HepG2 (cell line): ENCODE measurements around the gene SYMPK. TPM values are rescaled to one million over a fixed set of nuclear protein-coding genes. Genes with fewer than 3 reads are reported as not detected.
"Not testable (repeated sequence)": the region's sequence is repeated elsewhere in the genome, so short reads cannot be mapped to it uniquely, and the experiment has no call there.

Source experiments
- ATAC-seq: fragments of 200-7000 bp; cut with Tn5 transposase; 3 replicates; pipeline ENCODE4 v1.9.1; 2020; ENCODE audit warnings: mild to moderate bottlenecking, moderate library complexity
- BruUV-seq: library from RNA; stranded (reverse); fragments of 400-500 nt; replicated peaks from 2 replicates; lab custom pipeline; 2021; lab: Mats Ljungman, UMichigan
- CTCF ChIA-PET: fragments of 300-600 bp; formaldehyde crosslinking; extraction: SDS; loops from one replicate; lab custom pipeline; 2021; ENCODE audit warnings: low total read pairs, inconsistent platforms, low intra/inter-chr PET ratio; lab: Yijun Ruan, JAX
- POLR2A ChIA-PET: fragments of 350-600 bp; sonication (Branson Sonifier 250); formaldehyde crosslinking; loops from one replicate; lab custom pipeline; 2020; ENCODE audit warnings: antibody characterized with exemption, inconsistent platforms; lab: Yijun Ruan, JAX
- DNase-seq: peaks from one replicate; pipeline ENCODE4 v3.0.0-alpha.2; 2015; ENCODE audit warnings: low spot score
- FAIRE-seq: peaks from 3 replicates; lab custom pipeline; 2011; peaks lifted over from hg19 to GRCh38; lab: Jason Lieb, UNC
- H2AFZ ChIP-seq: one replicate; pipeline ENCODE4 v1.6.1; 2011; ENCODE audit warnings: low read length, inconsistent platforms
- H3K27ac ChIP-seq: fragments of 300-600 bp; 3 replicates; pipeline ENCODE4 v1.8.0; 2011; ENCODE audit warnings: mixed run types, mild to moderate bottlenecking, mixed read lengths, low read length, inconsistent platforms; ENCODE audit not compliant: insufficient read depth; ENCODE audit errors: extremely low read length
- H3K27me3 ChIP-seq, 2 experiments: fragments of 200-600 bp in 1 of 2; 2 replicates in 1 of 2; 3 replicates in 1 of 2; pipeline versions ENCODE4 v1.6.0 to v1.8.0; 2011; ENCODE audit warnings: low read length in 2 of 2, mild to moderate bottlenecking in 2 of 2, moderate library complexity in 2 of 2, inconsistent platforms in 1 of 2; ENCODE audit not compliant: insufficient read depth in 2 of 2, control insufficient read depth in 1 of 2
- H3K36me3 ChIP-seq, 2 experiments: fragments of 200-600 bp in 1 of 2; replicated peaks in 1 of 2; 2 replicates in 1 of 2; 3 replicates in 1 of 2; pipeline versions ENCODE4 v1.5.1 to v1.8.0; 2011; ENCODE audit warnings: low read length in 2 of 2, inconsistent platforms in 1 of 2; ENCODE audit not compliant: insufficient read depth in 2 of 2, control insufficient read depth in 1 of 2
- H3K4me1 ChIP-seq: 2 replicates; pipeline ENCODE4 v1.5.1; 2012; ENCODE audit warnings: low read length, inconsistent platforms; ENCODE audit not compliant: insufficient read depth
- H3K4me2 ChIP-seq: 2 replicates; pipeline ENCODE4 v1.6.0; 2011; ENCODE audit warnings: low read depth, low read length, inconsistent platforms
- H3K4me3 ChIP-seq, 3 experiments: fragments of 200-600 bp in 1 of 3; sonication (generic), shearing (Covaris generic) in 1 of 3; replicated peaks in 1 of 3; 2 replicates each; pipeline ENCODE4 v1.5.1; 2011 to 2016; ENCODE audit warnings: low read length in 3 of 3, inconsistent platforms in 2 of 3, low read depth in 2 of 3, mild to moderate bottlenecking in 2 of 3, control low read depth in 1 of 3, mixed read lengths in 1 of 3; ENCODE audit not compliant: insufficient read depth in 1 of 3
- H3K79me2 ChIP-seq: one replicate; pipeline ENCODE4 v1.6.1; 2011; ENCODE audit warnings: low read length, inconsistent platforms; ENCODE audit not compliant: insufficient read depth
- H3K9ac ChIP-seq: 2 replicates; pipeline ENCODE4 v1.6.0; 2011; ENCODE audit warnings: mild to moderate bottlenecking, low read depth, low read length, inconsistent platforms; ENCODE audit not compliant: insufficient read depth
- H3K9me3 ChIP-seq: 2 replicates; pipeline ENCODE4 v1.5.1; 2012; ENCODE audit warnings: mild to moderate bottlenecking, low read length
- H4K20me1 ChIP-seq: 2 replicates; pipeline ENCODE4 v1.6.0; 2011; ENCODE audit warnings: inconsistent platforms, mild to moderate bottlenecking, low read length, moderate library complexity; ENCODE audit not compliant: insufficient read depth
- ARNT2 ChIP-seq: sonication (generic); formaldehyde crosslinking; IDR thresholded peaks from 2 replicates; pipeline ENCODE4 v1.8.0; 2022; ENCODE audit warnings: mild to moderate bottlenecking, low read depth, missing genetic modification reagents, moderate library complexity
- FOXO1 ChIP-seq: sonication (generic); formaldehyde crosslinking; IDR thresholded peaks from 2 replicates; pipeline ENCODE4 v1.4.0; 2020; ENCODE audit warnings: missing genetic modification reagents
- IRF2 ChIP-seq: IDR thresholded peaks from 2 replicates; pipeline ENCODE4 v1.6.1; 2018; ENCODE audit warnings: missing genetic modification reagents, missing compliant biosample characterization
- KDM3A ChIP-seq: IDR thresholded peaks from 2 replicates; pipeline ENCODE4 v1.6.1; 2018; ENCODE audit warnings: low read depth, missing compliant biosample characterization
- MAFF ChIP-seq: IDR thresholded peaks from 2 replicates; pipeline ENCODE4 v1.6.1; 2011; ENCODE audit warnings: low read depth, low read length, improper control_type of control experiment
- NFIC ChIP-seq: IDR thresholded peaks from 2 replicates; pipeline ENCODE4 v1.6.1; 2012; ENCODE audit warnings: mild to moderate bottlenecking, low read length, inconsistent platforms
- NPAS2 ChIP-seq: sonication (generic); formaldehyde crosslinking; IDR thresholded peaks from 2 replicates; pipeline ENCODE4 v1.8.0; 2022; ENCODE audit warnings: mild to moderate bottlenecking, missing genetic modification reagents, borderline replicate concordance
- SOX13 ChIP-seq, 3 experiments: fragments of 450-650 bp in 1 of 3; sonication (generic) in 1 of 3; formaldehyde crosslinking in 1 of 3; IDR thresholded peaks in 2 of 3; conservative IDR thresholded peaks in 1 of 3; 2 replicates each; pipeline versions ENCODE4 v1.5.0 to v1.6.1; 2016 to 2020; ENCODE audit warnings: antibody characterized with exemption in 1 of 3, mild to moderate bottlenecking in 1 of 3, missing compliant biosample characterization in 1 of 3, missing genetic modification reagents in 1 of 3, moderate library complexity in 1 of 3
- SRSF1 ChIP-seq: fragments of 200-400 bp; formaldehyde crosslinking; optimal IDR thresholded peaks from 2 replicates; pipeline ENCODE3; 2017; ENCODE audit warnings: mild to moderate bottlenecking, low read depth, low read length, moderate library complexity
- STAG1 ChIP-seq: sonication (generic); formaldehyde crosslinking; IDR thresholded peaks from 2 replicates; pipeline ENCODE4 v1.4.0; 2020; ENCODE audit warnings: missing genetic modification reagents
- ZFP37 ChIP-seq: sonication (generic); formaldehyde crosslinking; IDR thresholded peaks from 2 replicates; pipeline ENCODE4 v1.4.0; 2020; ENCODE audit warnings: missing genetic modification reagents, borderline replicate concordance
- ZGPAT ChIP-seq: IDR thresholded peaks from 2 replicates; pipeline ENCODE4 v1.6.1; 2016; ENCODE audit warnings: mild to moderate bottlenecking
- ZNF263 ChIP-seq: sonication (generic); formaldehyde crosslinking; IDR thresholded peaks from 2 replicates; pipeline ENCODE4 v1.4.0; 2020; ENCODE audit warnings: missing genetic modification reagents
- ZNF614 ChIP-seq: IDR thresholded peaks from 2 replicates; pipeline ENCODE4 v1.6.1; 2018; ENCODE audit warnings: missing biosample characterization, missing genetic modification reagents, inconsistent platforms, borderline replicate concordance
- ZNF644 ChIP-seq: IDR thresholded peaks from 2 replicates; pipeline ENCODE4 v1.6.1; 2016; ENCODE audit warnings: low read depth
- ZNF782 ChIP-seq: sonication (generic); formaldehyde crosslinking; IDR thresholded peaks from 2 replicates; pipeline ENCODE4 v1.4.0; 2020; ENCODE audit warnings: missing genetic modification reagents, mild to moderate bottlenecking, borderline replicate concordance
- ZNF816 ChIP-seq: sonication (generic); formaldehyde crosslinking; IDR thresholded peaks from 2 replicates; pipeline ENCODE4 v1.8.0; 2022; ENCODE audit warnings: missing genetic modification reagents, mild to moderate bottlenecking, borderline replicate concordance
- WGBS: methylation state at CpG from one replicate; pipeline ENCODE4 v1.1.6; 2017; ENCODE audit warnings: low lambda C conversion rate; 5-methylcytosine and 5-hydroxymethylcytosine counted together
- in situ Hi-C: cut with HindIII; loops from 2 replicates; pipeline ENCODE4 v1.10.0; 2017; ENCODE audit warnings: low pct_unique_long_range_greater_than_20kb; ENCODE audit not compliant: extremely low pct_ligation_motif_present
- intact Hi-C: fragments of 100-400 bp; cut with micrococcal nuclease; formaldehyde crosslinking; loops from one replicate; pipeline ENCODE4 v1.10.0; 2022; ENCODE audit not compliant: unreplicated experiment
- polyA plus RNA-seq, 8 experiments: library from polyadenylated mRNA; depleted of rRNA in 3 of 8; stranded (reverse) in 7 of 8; unstranded in 1 of 8; fragments of >200 nt; fragmentation: Illumina TruSeq in 4 of 8; extraction: Trizol in 4 of 8; gene quantifications; 2 replicates each; pipeline versions ENCODE4 v1.2.1 to v1.2.3, GENCODE V29; 2011 to 2016; ENCODE audit warnings: low read depth in 4 of 8, missing spikeins in 1 of 8, mixed read lengths in 1 of 8; ENCODE audit not compliant: insufficient read depth in 1 of 8
- total RNA-seq, 5 experiments: library from RNA; depleted of rRNA; stranded (reverse); fragments of >200 nt; fragmentation: Illumina TruSeq; extraction: Trizol; gene quantifications; 2 replicates each; pipeline ENCODE4 v1.2.3, GENCODE V29; 2016; ENCODE audit warnings: low read depth in 1 of 5

The SYMPK gene
- total and polyA plus RNA-seq, 2 of the 13 experiments (the other 11 are each of a cell fraction or from before 2014, with no cell fraction given) = 21.9 to 55.7 TPM

DNA sequence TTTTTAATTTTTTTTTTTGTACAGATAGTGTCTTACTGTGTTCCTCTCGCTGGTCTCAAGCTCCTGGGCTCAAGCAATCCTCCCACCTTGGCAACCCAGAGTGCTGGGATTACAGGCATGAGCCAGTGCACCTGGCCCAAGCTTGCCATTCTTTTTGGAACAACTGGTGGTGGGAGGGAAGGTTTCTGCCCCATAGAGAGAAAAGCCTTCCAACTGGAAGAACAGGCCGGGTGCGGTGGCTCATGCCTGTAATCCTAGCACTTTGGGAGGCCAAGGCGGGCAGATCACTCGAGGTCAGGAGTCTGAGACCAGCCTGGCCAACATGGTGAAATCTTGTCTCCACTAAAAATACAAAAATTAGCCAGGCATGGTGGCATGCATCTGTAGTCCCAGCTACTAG lies 63.4 kb downstream of the SYMPK start:
- 53% methylated on average over 5 of the region's 5 CpGs for WGBS
- CTCF ChIA-PET = interaction anchor here (1.5 kb wide), 1 partner anchor 29 kb away, joined by 17 read pairs; the partner anchor contains the start of gene SIX5
- in situ Hi-C loops = not testable (repeated sequence)

GRCh38 chr19:45798995-45799517 lies 63.9 kb downstream of the SYMPK start:
- DNase-seq = peak; percentile 31
- TF ChIP-seq NPAS2 (CRISPR knock-in tag) (no peak), SRSF1 (no peak), ZNF614 (no peak), MAFF (no peak), ZGPAT (CRISPR knock-in tag) (no peak), ZFP37 (CRISPR knock-in tag) (no peak), STAG1 (CRISPR knock-in tag) (peak; percentile 64), KDM3A (CRISPR knock-in tag) (no peak), IRF2 (CRISPR knock-in tag) (0 out of 2 replicates have a peak, but pooled peaks have one; percentile 20), ZNF816 (no peak), NFIC (no peak), FOXO1 (no peak), ARNT2 (CRISPR knock-in tag) (no peak), SOX13 (IDR thresholded peaks at IDR 0.05) (no peak), SOX13 (CRISPR knock-in tag; conservative IDR thresholded peaks at IDR 0.05 in 1 of 2, IDR thresholded peaks at IDR 0.05 in 1 of 2) (no peak), ZNF644 (CRISPR knock-in tag) (no peak), ZNF782 (CRISPR knock-in tag) (no peak)

More for the DNA sequence above, 63.4 kb downstream of the SYMPK start:
- intact Hi-C loops = loop anchor here (1.0 kb wide), 1 partner anchor 29 kb away; no protein-coding TSS in a partner anchor
- not testable (repeated sequence) for BruUV-seq, H3K9me3 ChIP-seq, H3K27ac ChIP-seq, H2AFZ ChIP-seq, FAIRE-seq, H3K79me2 ChIP-seq, DNase-seq, H3K9ac ChIP-seq, H4K20me1 ChIP-seq, H3K36me3 ChIP-seq, H3K4me3 ChIP-seq
- peak overlapping the region; percentile 59; the same call in 1 of the 2 replicates for H3K4me2 ChIP-seq
- POLR2A ChIA-PET = interaction anchor here (0.9 to 1.3 kb wide), 6 partner anchors 25 to 103 kb away, joined by 3 to 15 read pairs (median 4); partner anchors contain the start of genes MYPOP, SIX5 and SYMPK
- H3K27me3 ChIP-seq = peaks cover 1 to 19% of the 10 kb centered on the region in 2 experiments; a peak in 2 of 5 replicates
- TF ChIP-seq ZNF263 = 0 out of 2 replicates have a peak, but pooled peaks have one; percentile 1
- peaks cover 26% of the 10 kb centered on the region for H3K4me1 ChIP-seq
- peak; percentile 13; the same call in 1 of the 3 replicates for ATAC-seq

More at GRCh38 chr19:45798995-45799517, 63.9 kb downstream of the SYMPK start:
- intact Hi-C loops = loop anchor here (1.0 kb wide), 1 partner anchor 29 kb away; no protein-coding TSS in a partner anchor
- H3K27ac ChIP-seq = no peak overlapping the region
- ChIA-PET CTCF (interaction anchor here (1.5 kb wide), 1 partner anchor 29 kb away, joined by 17 read pairs; the partner anchor contains the start of gene SIX5), POLR2A (interaction anchor here (0.9 to 1.3 kb wide), 6 partner anchors 24 to 104 kb away, joined by 3 to 15 read pairs (median 4); partner anchors contain the start of genes MYPOP, SIX5 and SYMPK)
- H2AFZ ChIP-seq = no peak overlapping the region
- no peaks in the 10 kb centered on the region for H3K9me3 ChIP-seq
- H3K9ac ChIP-seq = no peak overlapping the region
- no peaks in the 10 kb centered on the region for H4K20me1 ChIP-seq
- no peaks in the 10 kb centered on the region for H3K79me2 ChIP-seq
- WGBS = 4% methylated on average over 9 of the region's 10 CpGs
- in situ Hi-C loops = no loop called here
- H3K4me1 ChIP-seq = peaks cover 26% of the 10 kb centered on the region
- ATAC-seq (peak; percentile 77), FAIRE-seq (peak; percentile 70)
- 0 out of 6 replicates have a peak overlapping the region, but pooled peaks of 1 of the 3 experiments have one; percentile 33 for H3K4me3 ChIP-seq
- no peaks in the 10 kb centered on the region for H3K36me3 ChIP-seq
- peak overlapping the region; percentile 59 for H3K4me2 ChIP-seq
- peaks cover 1 to 19% of the 10 kb centered on the region in 2 experiments; a peak in 2 of 5 replicates for H3K27me3 ChIP-seq
- BruUV-seq = no TSS peak
